Stimulated activated naive B cell treated with anti-CD40 and anti-IgM and Interleukin-4, amounts not matched to agents 10 μg/mL and 1 μg/mL and 100 μg/mL, for 72 hours (primary cell): ENCODE results near the gene ITGB3.
"Not testable (repeated sequence)": the region's sequence is repeated elsewhere in the genome, so short reads cannot be mapped to it uniquely, and the experiment has no call there.

ENCODE experiments used
- ATAC-seq, 2 donors: fragments of 150-1000 bp; cut with Tn5 transposase; replicated peaks; 2 replicates each; pipeline ENCODE4 v1.10.0; 2021; ENCODE audit warnings: moderate library complexity in 1 of 2
- DNase-seq: peaks from one replicate; pipeline ENCODE4 v3.0.0; 2021
- H3K27ac Mint-ChIP-seq: one replicate; pipeline ENCODE4 v1.8.0; 2022; ENCODE audit warnings: mild to moderate bottlenecking, mixed read lengths
- H3K27me3 Mint-ChIP-seq, 2 donors: one replicate each; pipeline ENCODE4 v1.8.0; 2022; ENCODE audit warnings: mixed read lengths in 2 of 2
- H3K36me3 Mint-ChIP-seq, 2 donors: one replicate each; pipeline ENCODE4 v1.8.0; 2022; ENCODE audit warnings: mixed read lengths in 2 of 2, mild to moderate bottlenecking in 1 of 2
- H3K4me1 Mint-ChIP-seq, 2 donors: one replicate each; pipeline ENCODE4 v1.8.0; 2022; ENCODE audit warnings: mixed read lengths in 2 of 2, mild to moderate bottlenecking in 1 of 2
- H3K4me3 Mint-ChIP-seq, 2 donors: one replicate each; pipeline ENCODE4 v1.8.0; 2022; ENCODE audit warnings: mild to moderate bottlenecking in 2 of 2, mixed read lengths in 2 of 2, moderate library complexity in 1 of 2
- H3K9me3 Mint-ChIP-seq, 2 donors: one replicate each; pipeline ENCODE4 v1.8.0; 2022; ENCODE audit warnings: mixed read lengths in 2 of 2, mild to moderate bottlenecking in 1 of 2

The ITGB3 gene

GRCh38 chr17:47267354-47267828 lies 13.8 kb downstream of the ITGB3 start:
- Mint-ChIP-seq H3K9me3 (peaks cover 6 to 18% of the 10 kb centered on the region in 2 donors), H3K27ac (no peak overlapping the region), H3K36me3 (peaks cover 16 to 43% of the 10 kb centered on the region in 2 donors), H3K27me3 (no peaks in the 10 kb centered on the region), H3K4me3 (no peak overlapping the region), H3K4me1 (peaks cover 37 to 67% of the 10 kb centered on the region in 2 donors)
- ATAC-seq: no peak
- no peak for DNase-seq

GRCh38 chr17:47268964-47269363 lies 15.3 kb downstream of the ITGB3 start:
- peaks cover 14 to 46% of the 10 kb centered on the region in 2 donors for H3K36me3 Mint-ChIP-seq
- not testable (repeated sequence) for DNase-seq, H3K27ac Mint-ChIP-seq, ATAC-seq, H3K27me3 Mint-ChIP-seq, H3K4me3 Mint-ChIP-seq
- H3K4me1 Mint-ChIP-seq: peaks cover 41 to 69% of the 10 kb centered on the region in 2 donors
- H3K9me3 Mint-ChIP-seq: peaks cover 6 to 18% of the 10 kb centered on the region in 2 donors

GRCh38 chr17:47269561-47270280 lies 16.1 kb downstream of the ITGB3 start:
- not testable (repeated sequence) for ATAC-seq, H3K27me3 Mint-ChIP-seq, H3K4me3 Mint-ChIP-seq, DNase-seq, H3K27ac Mint-ChIP-seq
- peaks cover 44 to 69% of the 10 kb centered on the region in 2 donors for H3K4me1 Mint-ChIP-seq
- H3K9me3 Mint-ChIP-seq: peaks cover 6 to 18% of the 10 kb centered on the region in 2 donors
- peaks cover 14 to 48% of the 10 kb centered on the region in 2 donors for H3K36me3 Mint-ChIP-seq

- Mint-ChIP-seq H3K9me3 (peaks cover 6 to 14% of the 10 kb centered on the region in 2 donors), H3K27ac (peak overlapping the region; percentile 27), H3K4me1 (peaks cover 47 to 70% of the 10 kb centered on the region in 2 donors), H3K27me3 (no peaks in the 10 kb centered on the region), H3K4me3 (no peak overlapping the region), H3K36me3 (peaks cover 19 to 52% of the 10 kb centered on the region in 2 donors)
- ATAC-seq (peak; percentile 72 to 82), DNase-seq (peak; percentile 37)
Measured at GRCh38 chr17:47270946-47271705, 17.5 kb downstream of the ITGB3 start.

- H3K36me3 Mint-ChIP-seq: peaks cover 20 to 54% of the 10 kb centered on the region in 2 donors
- no peak for ATAC-seq
- DNase-seq: no peak
- peaks cover 50 to 70% of the 10 kb centered on the region in 2 donors for H3K4me1 Mint-ChIP-seq
- H3K4me3 Mint-ChIP-seq: peak overlapping the region in 1 of 2 donors; percentile 55
- no peaks in the 10 kb centered on the region for H3K27me3 Mint-ChIP-seq
- H3K27ac Mint-ChIP-seq: peak overlapping the region; percentile 25
- H3K9me3 Mint-ChIP-seq: peaks cover 7 to 17% of the 10 kb centered on the region in 2 donors
Measured at GRCh38 chr17:47272491-47272890, 18.9 kb downstream of the ITGB3 start.

- H3K36me3 Mint-ChIP-seq: peaks cover 20 to 47% of the 10 kb centered on the region in 2 donors
- no peaks in the 10 kb centered on the region for H3K27me3 Mint-ChIP-seq
Measured at GRCh38 chr17:47273245-47273644, 19.6 kb downstream of the ITGB3 start.

GRCh38 chr17:47274319-47275069 lies 20.9 kb downstream of the ITGB3 start:
- H3K9me3 Mint-ChIP-seq: peaks cover 3 to 9% of the 10 kb centered on the region in 2 donors
- H3K36me3 Mint-ChIP-seq: peaks cover 17 to 39% of the 10 kb centered on the region in 2 donors
- no peaks in the 10 kb centered on the region for H3K27me3 Mint-ChIP-seq
- ATAC-seq: no peak
- DNase-seq: no peak
- no peak overlapping the region for H3K4me3 Mint-ChIP-seq
- H3K27ac Mint-ChIP-seq: no peak overlapping the region
- peaks cover 58 to 84% of the 10 kb centered on the region in 2 donors for H3K4me1 Mint-ChIP-seq

More at GRCh38 chr17:47273245-47273644, 19.6 kb downstream of the ITGB3 start:
- Mint-ChIP-seq H3K4me3 (no peak overlapping the region), H3K27ac (no peak overlapping the region), H3K9me3 (peaks cover 6 to 14% of the 10 kb centered on the region in 2 donors), H3K4me1 (peaks cover 52 to 75% of the 10 kb centered on the region in 2 donors)
- DNase-seq (no peak), ATAC-seq (no peak)

GRCh38 chr17:47275245-47275984 lies 21.8 kb downstream of the ITGB3 start:
- no peak for ATAC-seq
- Mint-ChIP-seq H3K4me3 (peak overlapping the region in 1 of 2 donors; percentile 35), H3K27ac (peak overlapping the region; percentile 70), H3K27me3 (no peaks in the 10 kb centered on the region), H3K36me3 (peaks cover 18 to 36% of the 10 kb centered on the region in 2 donors), H3K4me1 (peaks cover 62 to 86% of the 10 kb centered on the region in 2 donors), H3K9me3 (peaks cover 1 to 4% of the 10 kb centered on the region in 2 donors)
- DNase-seq: no peak

GRCh38 chr17:47276444-47276843 lies 22.8 kb downstream of the ITGB3 start:
- H3K27ac Mint-ChIP-seq: peak overlapping the region; percentile 75
- DNase-seq (no peak), ATAC-seq (no peak)
- peaks cover 1 to 4% of the 10 kb centered on the region in 2 donors for H3K9me3 Mint-ChIP-seq
- peaks cover 18 to 41% of the 10 kb centered on the region in 2 donors for H3K36me3 Mint-ChIP-seq
- peaks cover 68 to 88% of the 10 kb centered on the region in 2 donors for H3K4me1 Mint-ChIP-seq
- H3K27me3 Mint-ChIP-seq: no peaks in the 10 kb centered on the region
- no peak overlapping the region for H3K4me3 Mint-ChIP-seq

GRCh38 chr17:47276868-47277267 lies 23.2 kb downstream of the ITGB3 start:
- no peak overlapping the region for H3K27ac Mint-ChIP-seq
- DNase-seq (no peak), ATAC-seq (no peak)
- H3K4me1 Mint-ChIP-seq: peaks cover 70 to 92% of the 10 kb centered on the region in 2 donors
- no peak overlapping the region for H3K4me3 Mint-ChIP-seq
- no peaks in the 10 kb centered on the region for H3K27me3 Mint-ChIP-seq
- peaks cover 1 to 4% of the 10 kb centered on the region in 2 donors for H3K9me3 Mint-ChIP-seq
- peaks cover 18 to 42% of the 10 kb centered on the region in 2 donors for H3K36me3 Mint-ChIP-seq

- no peak overlapping the region for H3K4me3 Mint-ChIP-seq
- H3K27ac Mint-ChIP-seq: peak overlapping the region; percentile 79
- peaks cover 72 to 94% of the 10 kb centered on the region in 2 donors for H3K4me1 Mint-ChIP-seq
- ATAC-seq: no peak
- H3K9me3 Mint-ChIP-seq: peaks cover 1 to 4% of the 10 kb centered on the region in 2 donors
- no peaks in the 10 kb centered on the region for H3K27me3 Mint-ChIP-seq
- no peak for DNase-seq
- H3K36me3 Mint-ChIP-seq: peaks cover 19 to 44% of the 10 kb centered on the region in 2 donors
Measured at GRCh38 chr17:47277921-47278320, 24.3 kb downstream of the ITGB3 start.

GRCh38 chr17:47278561-47278960 lies 24.9 kb downstream of the ITGB3 start:
- Mint-ChIP-seq H3K4me3 (peak overlapping the region; percentile 64 to 72), H3K27ac (peak overlapping the region; percentile 94), H3K4me1 (peaks cover 74 to 95% of the 10 kb centered on the region in 2 donors), H3K36me3 (peaks cover 24 to 49% of the 10 kb centered on the region in 2 donors), H3K9me3 (peaks cover 3 to 4% of the 10 kb centered on the region in 2 donors), H3K27me3 (no peaks in the 10 kb centered on the region)
- DNase-seq (no peak), ATAC-seq (no peak)
